HCT116 (cell line): ENCODE measurements around the gene SCN8A.

ENCODE experiments used
- YY1 ChIP-seq: IDR thresholded peaks from 2 replicates; pipeline ENCODE4 v1.6.1; 2011; ENCODE audit warnings: low read length, low read depth, moderate library complexity, mild to moderate bottlenecking; ENCODE audit not compliant: insufficient replicate concordance; ENCODE audit errors: extremely low read depth
- TF ChIP-seq, protein P1 (sequence below), 3 experiments: fragments of 200-600 bp in 1 of 3; sonication (generic) in 1 of 3; IDR thresholded peaks in 2 of 3; conservative IDR thresholded peaks in 1 of 3; 2 replicates each; pipeline ENCODE4 v1.5.1; 2012 to 2017; ENCODE audit warnings: low read depth in 2 of 3, low read length in 2 of 3, antibody characterized with exemption in 1 of 3, borderline replicate concordance in 1 of 3, control low read depth in 1 of 3, mild to moderate bottlenecking in 1 of 3, mixed read lengths in 1 of 3, mixed run types in 1 of 3, moderate library complexity in 1 of 3; ENCODE audit not compliant: insufficient read depth in 1 of 3

DNA sequence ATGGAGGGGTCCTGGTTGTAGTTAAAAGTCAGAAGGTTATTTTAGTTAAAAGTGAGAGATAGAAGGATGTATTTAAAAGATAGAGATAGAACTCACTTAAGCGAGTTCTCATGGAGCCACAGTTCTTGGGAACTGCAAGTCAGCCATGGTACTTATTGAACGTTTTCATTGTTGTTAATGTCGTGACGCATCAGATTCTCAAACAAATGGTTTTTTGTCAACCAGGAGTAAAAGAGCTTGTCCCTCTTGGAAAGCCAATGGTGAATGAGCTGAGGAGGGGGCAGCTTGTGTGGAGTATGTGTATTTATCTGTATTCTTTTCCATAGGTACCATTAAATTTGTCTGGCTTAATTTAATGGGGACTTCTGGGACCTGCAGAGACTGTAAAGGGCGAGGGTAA, 188.8 kb downstream of the SCN8A start:
- TF ChIP-seq, protein P1, sequence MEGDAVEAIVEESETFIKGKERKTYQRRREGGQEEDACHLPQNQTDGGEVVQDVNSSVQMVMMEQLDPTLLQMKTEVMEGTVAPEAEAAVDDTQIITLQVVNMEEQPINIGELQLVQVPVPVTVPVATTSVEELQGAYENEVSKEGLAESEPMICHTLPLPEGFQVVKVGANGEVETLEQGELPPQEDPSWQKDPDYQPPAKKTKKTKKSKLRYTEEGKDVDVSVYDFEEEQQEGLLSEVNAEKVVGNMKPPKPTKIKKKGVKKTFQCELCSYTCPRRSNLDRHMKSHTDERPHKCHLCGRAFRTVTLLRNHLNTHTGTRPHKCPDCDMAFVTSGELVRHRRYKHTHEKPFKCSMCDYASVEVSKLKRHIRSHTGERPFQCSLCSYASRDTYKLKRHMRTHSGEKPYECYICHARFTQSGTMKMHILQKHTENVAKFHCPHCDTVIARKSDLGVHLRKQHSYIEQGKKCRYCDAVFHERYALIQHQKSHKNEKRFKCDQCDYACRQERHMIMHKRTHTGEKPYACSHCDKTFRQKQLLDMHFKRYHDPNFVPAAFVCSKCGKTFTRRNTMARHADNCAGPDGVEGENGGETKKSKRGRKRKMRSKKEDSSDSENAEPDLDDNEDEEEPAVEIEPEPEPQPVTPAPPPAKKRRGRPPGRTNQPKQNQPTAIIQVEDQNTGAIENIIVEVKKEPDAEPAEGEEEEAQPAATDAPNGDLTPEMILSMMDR (IDR thresholded peaks at IDR 0.05 in 2 of 3, conservative IDR thresholded peaks at IDR 0.05 in 1 of 3; ENCODE audit: borderline replicate concordance in 1 of 3, insufficient read depth in 1 of 3, low read depth in 2 of 3, low read length in 2 of 3) = no peak
- TF ChIP-seq YY1 = no peak
